ENCODE measurements around the gene ST3GAL2.

- TF ChIP-seq CTCF (IDR thresholded peaks at IDR 0.05) (no peak), POLR2A (IDR thresholded peaks at IDR 0.05) (no peak), EP300 (IDR thresholded peaks at IDR 0.05) (no peak)
Observed at GRCh38 chr16:70393662-70394061, 45.2 kb downstream of the ST3GAL2 start.

Data from ovary (tissue), 3 donors.